ENCODE data around the gene MAPK1. TPM values are rescaled to one million over a fixed set of nuclear protein-coding genes. Genes with fewer than 3 reads are reported as not detected.
"Not testable (repeated sequence)": the region's sequence is repeated elsewhere in the genome, so short reads cannot be mapped to it uniquely, and the experiment has no call there.

The MAPK1 gene
- total and polyA plus RNA-seq, 4 experiments from 2014 or later, result 73.8 to 117 (median 97.6) TPM

DNA sequence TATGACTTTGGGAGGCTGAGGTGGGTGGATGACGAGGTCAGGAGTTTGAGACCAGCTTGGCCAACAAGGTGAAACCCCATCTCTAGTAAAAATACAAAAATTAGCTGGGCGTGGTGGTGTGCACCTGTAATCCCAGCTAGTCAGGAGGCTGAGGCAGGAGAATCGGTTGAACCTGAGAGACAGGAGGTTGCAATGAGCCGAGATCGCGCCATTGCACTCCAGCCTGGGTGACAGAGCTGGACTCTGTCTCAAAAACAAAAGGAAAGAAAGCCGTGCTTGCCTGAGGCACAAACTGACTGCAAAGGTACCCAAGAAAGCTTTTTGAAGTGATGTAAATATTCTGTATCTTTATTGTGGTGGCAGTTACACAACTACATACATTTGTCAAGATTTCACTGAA, 42.5 kb downstream of the MAPK1 start:
- ChIA-PET CTCF (ENCODE audit: partially characterized antibody) (interaction anchor here (0.8 kb wide), 1 partner anchor 250 kb away, joined by 3 read pairs; no protein-coding TSS in a partner anchor), POLR2A (ENCODE audit: partially characterized antibody) (interaction anchor here (2.0 kb wide), 1 partner anchor 9 kb away, joined by 5 read pairs; no protein-coding TSS in a partner anchor)

DNA sequence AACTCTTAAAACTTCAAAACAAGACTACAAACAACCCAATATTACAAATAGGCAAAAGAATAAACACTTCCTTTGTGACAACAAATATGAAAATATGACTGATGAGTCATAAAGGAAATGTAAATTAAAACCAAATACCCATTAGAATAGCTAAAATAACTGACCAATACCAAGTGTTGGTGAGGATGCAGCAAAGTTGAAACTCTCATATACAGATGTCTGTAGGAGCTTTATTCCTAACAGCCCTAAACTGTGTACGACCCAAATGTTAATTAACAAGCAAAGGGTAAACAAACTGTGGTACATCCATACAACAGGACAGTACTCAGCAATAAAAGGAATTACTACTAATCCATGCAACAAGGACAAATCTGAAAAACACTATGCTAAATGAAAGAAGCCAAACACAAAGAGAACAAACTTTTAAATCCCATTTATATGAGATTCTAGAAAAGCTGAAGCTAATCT, 43.0 kb downstream of the MAPK1 start:
- Mint-ChIP-seq H3K4me1 (peaks cover 51 to 79% (median 64%) of the 10 kb centered on the region in 4 donors), H3K36me3 (no peaks in the 10 kb centered on the region), H3K27ac (peak overlapping the region; percentile 3 to 79 (median 42)), H3K27me3 (no peaks in the 10 kb centered on the region), H3K9me3 (no peaks in the 10 kb centered on the region), H3K4me3 (peak overlapping the region in 3 of 8 donors; percentile 28 to 51 (median 32))
- Histone ChIP-seq H3K9me3 (ENCODE audit: control insufficient read depth in 1 of 2, low read length in 2 of 2) (no peaks in the 10 kb centered on the region), H3K4me1 (ENCODE audit: insufficient read depth, low read length) (peaks cover 67% of the 10 kb centered on the region), H3K4me3 (ENCODE audit: low read length in 2 of 2) (no peak overlapping the region), H3K27me3 (ENCODE audit: insufficient read depth, low read length) (no peaks in the 10 kb centered on the region), H3K27ac (ENCODE audit: low read depth, low read length) (no peak overlapping the region), H3K36me3 (ENCODE audit: insufficient read depth, low read length) (no peaks in the 10 kb centered on the region)
- ChIA-PET POLR2A (ENCODE audit: partially characterized antibody) (interaction anchor here (2.0 kb wide), 1 partner anchor 10 kb away, joined by 5 read pairs; no protein-coding TSS in a partner anchor), CTCF (ENCODE audit: partially characterized antibody) (no interaction called here)
- intact Hi-C loops (cut with micrococcal nuclease), result no loop called here
- no peak for DNase-seq

More for the DNA sequence above, 42.5 kb downstream of the MAPK1 start:
- H3K9me3 Mint-ChIP-seq; intact Hi-C loops (cut with micrococcal nuclease); H3K27ac ChIP-seq (ENCODE audit: low read depth, low read length); H3K36me3 Mint-ChIP-seq; DNase-seq; H3K9me3 ChIP-seq (ENCODE audit: control insufficient read depth in 1 of 2, low read length in 2 of 2); H3K27me3 Mint-ChIP-seq; H3K36me3 ChIP-seq (ENCODE audit: insufficient read depth, low read length); H3K27me3 ChIP-seq (ENCODE audit: insufficient read depth, low read length); H3K4me3 ChIP-seq (ENCODE audit: low read length in 2 of 2): not testable (repeated sequence)
- Mint-ChIP-seq H3K4me1 (peaks cover 53 to 81% (median 66%) of the 10 kb centered on the region in 4 donors), H3K27ac (peak overlapping the region; percentile 3 to 69 (median 42)), H3K4me3 (peak overlapping the region in 2 of 8 donors; percentile 4 to 11)
- peaks cover 63% of the 10 kb centered on the region for H3K4me1 ChIP-seq (ENCODE audit: insufficient read depth, low read length)

DNA sequence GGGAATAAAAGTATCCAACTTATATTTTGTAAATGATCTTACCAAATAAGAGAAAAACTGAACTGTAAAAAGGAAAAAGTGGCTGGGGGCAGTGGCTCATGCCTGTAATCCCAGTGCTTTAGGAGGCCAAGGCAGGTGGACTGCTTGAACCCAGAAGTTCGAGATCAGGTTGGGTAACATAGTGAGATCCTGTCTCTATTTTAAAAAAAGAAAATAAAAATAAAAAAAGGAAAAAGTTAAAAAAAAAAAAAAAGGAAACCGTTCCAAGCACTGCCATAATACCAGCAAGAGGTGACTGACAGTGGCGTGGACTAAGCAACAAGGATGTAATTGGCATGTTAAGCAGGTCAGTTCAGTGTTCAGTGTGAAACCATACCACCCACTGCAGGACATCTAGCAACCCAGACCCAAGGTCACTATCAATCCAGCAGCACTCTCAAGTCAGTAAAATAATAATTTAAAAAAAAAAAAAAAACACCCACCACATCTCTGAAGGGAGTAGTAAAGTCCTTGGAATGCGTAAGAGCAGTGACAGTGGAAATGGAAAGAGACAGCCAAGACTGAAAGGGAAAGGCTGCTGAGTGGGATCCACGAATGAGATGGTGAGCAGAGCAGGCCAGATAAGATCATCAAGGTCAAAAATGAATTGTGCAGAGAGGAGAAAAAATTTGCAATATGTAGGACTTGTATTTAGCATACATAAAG, 43.6 kb downstream of the MAPK1 start:
- Mint-ChIP-seq H3K4me1 (peaks cover 49 to 79% (median 64%) of the 10 kb centered on the region in 4 donors), H3K27me3 (no peaks in the 10 kb centered on the region)
- POLR2A ChIA-PET (ENCODE audit: partially characterized antibody), result interaction anchor here (2.0 kb wide), 1 partner anchor 11 kb away, joined by 5 read pairs; no protein-coding TSS in a partner anchor

DNA sequence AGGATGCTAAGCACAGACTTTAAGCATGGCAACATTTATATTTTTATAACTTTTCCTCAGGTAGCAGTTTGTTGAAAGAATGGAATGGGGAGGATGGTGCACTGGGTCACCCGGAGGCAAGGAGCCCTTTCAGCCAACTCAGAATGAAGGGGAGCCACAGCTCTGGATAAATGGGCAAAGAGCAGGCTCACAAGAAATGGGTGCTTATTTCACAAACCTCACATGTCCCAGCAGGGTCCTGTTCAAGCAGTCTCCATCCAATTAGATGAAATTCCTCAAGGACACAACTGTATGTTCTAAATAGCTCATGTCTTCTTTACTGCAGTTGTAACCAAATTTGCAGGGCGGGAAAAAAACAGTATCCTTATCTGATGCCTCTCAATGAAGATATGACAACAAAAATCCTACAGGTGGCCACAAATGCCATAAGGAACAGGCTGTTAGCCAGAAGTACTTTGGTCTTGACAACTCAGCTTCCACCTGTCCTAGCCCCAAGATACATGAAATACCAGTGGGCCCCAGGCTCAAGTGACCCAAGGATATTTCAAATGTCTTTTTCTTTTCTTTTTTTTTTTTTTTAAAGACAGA, 48.2 kb downstream of the MAPK1 start:
- no peaks in the 10 kb centered on the region for H3K36me3 ChIP-seq (ENCODE audit: insufficient read depth, low read length)
- intact Hi-C loops (cut with micrococcal nuclease), result no loop called here
- no peaks in the 10 kb centered on the region for H3K27me3 Mint-ChIP-seq
- ChIA-PET CTCF (ENCODE audit: partially characterized antibody) (no interaction called here), POLR2A (ENCODE audit: partially characterized antibody) (no interaction called here)
- H3K4me3 Mint-ChIP-seq, result peak overlapping the region in 3 of 8 donors; percentile 42 to 88 (median 79)
- H3K27ac ChIP-seq (ENCODE audit: low read depth, low read length), result no peak overlapping the region
- no peaks in the 10 kb centered on the region for H3K9me3 ChIP-seq (ENCODE audit: control insufficient read depth in 1 of 2, low read length in 2 of 2)
- peak overlapping the region; percentile 95 to 99 (median 97) for H3K27ac Mint-ChIP-seq
- no peak for DNase-seq
- H3K4me1 ChIP-seq (ENCODE audit: insufficient read depth, low read length), result peaks cover 64% of the 10 kb centered on the region
- H3K4me3 ChIP-seq (ENCODE audit: low read length in 2 of 2), result no peak overlapping the region
- H3K27me3 ChIP-seq (ENCODE audit: insufficient read depth, low read length), result no peaks in the 10 kb centered on the region
- peaks cover 0 to 5% of the 10 kb centered on the region in 2 donors for H3K36me3 Mint-ChIP-seq
- no peaks in the 10 kb centered on the region for H3K9me3 Mint-ChIP-seq
- peaks cover 47 to 73% (median 61%) of the 10 kb centered on the region in 4 donors for H3K4me1 Mint-ChIP-seq

More for the DNA sequence above, 43.6 kb downstream of the MAPK1 start:
- Mint-ChIP-seq H3K4me3 (peak overlapping the region in 4 of 8 donors; percentile 13 to 51 (median 30)), H3K36me3 (no peaks in the 10 kb centered on the region), H3K9me3 (no peaks in the 10 kb centered on the region), H3K27ac (peak overlapping the region in 5 of 7 donors; percentile 3 to 85 (median 67))
- intact Hi-C loops (cut with micrococcal nuclease), result no loop called here
- Histone ChIP-seq H3K4me1 (ENCODE audit: insufficient read depth, low read length) (peaks cover 72% of the 10 kb centered on the region), H3K27me3 (ENCODE audit: insufficient read depth, low read length) (no peaks in the 10 kb centered on the region), H3K36me3 (ENCODE audit: insufficient read depth, low read length) (no peaks in the 10 kb centered on the region), H3K9me3 (ENCODE audit: control insufficient read depth in 1 of 2, low read length in 2 of 2) (no peaks in the 10 kb centered on the region), H3K4me3 (ENCODE audit: low read length in 2 of 2) (no peak overlapping the region), H3K27ac (ENCODE audit: low read depth, low read length) (no peak overlapping the region)
- no peak for DNase-seq
- CTCF ChIA-PET (ENCODE audit: partially characterized antibody), result no interaction called here

DNA sequence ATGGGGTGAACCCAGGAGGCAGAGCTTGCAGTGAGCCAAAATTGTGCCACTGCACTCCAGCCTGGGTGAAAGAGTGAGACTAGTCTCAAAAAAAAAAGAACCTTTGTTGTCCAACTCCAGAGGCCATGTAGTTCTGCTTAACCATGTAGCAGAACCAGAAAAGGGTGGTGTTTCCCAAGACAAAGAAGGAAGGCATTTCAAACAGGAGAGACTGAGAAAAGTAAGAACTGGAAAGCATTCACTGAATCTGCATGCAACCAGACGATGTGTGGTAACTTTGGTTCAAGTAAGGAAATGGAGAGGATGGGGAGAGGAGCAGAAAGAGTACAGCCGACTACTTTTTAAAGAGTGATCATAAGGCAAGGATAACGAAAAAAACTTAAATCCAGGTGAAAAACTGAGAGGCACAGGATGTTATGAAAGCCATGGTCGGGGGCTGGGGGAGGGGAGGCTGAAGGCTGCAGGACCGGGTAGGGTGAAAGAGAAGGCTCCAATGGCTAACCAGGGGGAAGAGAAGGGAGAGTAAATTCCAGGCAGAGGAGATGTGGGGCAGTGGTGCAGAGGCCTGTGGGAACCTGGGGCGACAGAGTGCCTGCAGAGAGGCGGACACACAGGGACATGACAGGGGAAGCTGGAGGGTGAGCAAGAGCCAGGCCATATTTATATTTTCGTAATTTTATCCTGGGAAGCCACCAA, 48.8 kb downstream of the MAPK1 start:
- peaks cover 58% of the 10 kb centered on the region for H3K4me1 ChIP-seq (ENCODE audit: insufficient read depth, low read length)
- peak overlapping the region; percentile 95 to 99 (median 97) for H3K27ac Mint-ChIP-seq
- H3K9me3 Mint-ChIP-seq, result no peaks in the 10 kb centered on the region
- H3K27me3 ChIP-seq (ENCODE audit: insufficient read depth, low read length), result no peaks in the 10 kb centered on the region
- H3K4me3 ChIP-seq (ENCODE audit: low read length in 2 of 2), result no peak overlapping the region
- H3K27ac ChIP-seq (ENCODE audit: low read depth, low read length), result peak overlapping the region; percentile 85
- H3K4me1 Mint-ChIP-seq, result peaks cover 49 to 74% (median 61%) of the 10 kb centered on the region in 4 donors
- DNase-seq, result no peak
- H3K4me3 Mint-ChIP-seq, result peak overlapping the region; percentile 10 to 88 (median 32)
- H3K27me3 Mint-ChIP-seq, result no peaks in the 10 kb centered on the region
- ChIA-PET CTCF (ENCODE audit: partially characterized antibody) (no interaction called here), POLR2A (ENCODE audit: partially characterized antibody) (interaction anchor here (1.6 kb wide), 1 partner anchor 52 kb away, joined by 4 read pairs; no protein-coding TSS in a partner anchor)
- intact Hi-C loops (cut with micrococcal nuclease), result no loop called here
- H3K9me3 ChIP-seq (ENCODE audit: control insufficient read depth in 1 of 2, low read length in 2 of 2), result no peaks in the 10 kb centered on the region
- no peaks in the 10 kb centered on the region for H3K36me3 ChIP-seq (ENCODE audit: insufficient read depth, low read length)
- H3K36me3 Mint-ChIP-seq, result peaks cover 4 to 5% of the 10 kb centered on the region in 2 donors

DNA sequence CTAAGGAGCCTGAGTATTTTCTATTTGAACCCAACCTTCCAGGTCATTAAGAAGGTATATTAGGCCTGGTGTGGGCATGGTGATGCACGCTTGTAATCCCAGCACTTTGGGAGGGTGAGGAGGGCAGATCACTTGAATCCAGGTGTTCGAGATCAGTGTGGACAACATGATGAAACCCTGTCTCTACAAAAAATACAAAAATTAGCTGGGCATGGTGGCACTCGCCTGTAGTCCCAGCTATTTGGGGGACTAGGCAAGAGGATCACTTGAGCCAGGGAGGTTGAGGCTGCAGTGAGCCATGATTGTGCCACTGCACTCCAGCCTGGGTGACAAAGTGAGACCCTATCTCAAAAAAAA, 50.0 kb downstream of the MAPK1 start:
- DNase-seq; H3K27me3 Mint-ChIP-seq; intact Hi-C loops (cut with micrococcal nuclease); H3K9me3 ChIP-seq (ENCODE audit: control insufficient read depth in 1 of 2, low read length in 2 of 2); H3K27me3 ChIP-seq (ENCODE audit: insufficient read depth, low read length); H3K36me3 ChIP-seq (ENCODE audit: insufficient read depth, low read length); H3K36me3 Mint-ChIP-seq; CTCF ChIA-PET (ENCODE audit: partially characterized antibody); H3K9me3 Mint-ChIP-seq: not testable (repeated sequence)
- peaks cover 49 to 73% (median 63%) of the 10 kb centered on the region in 4 donors for H3K4me1 Mint-ChIP-seq
- Histone ChIP-seq H3K4me1 (ENCODE audit: insufficient read depth, low read length) (peaks cover 57% of the 10 kb centered on the region), H3K27ac (ENCODE audit: low read depth, low read length) (peak overlapping the region; percentile 85), H3K4me3 (ENCODE audit: low read length in 2 of 2) (peak overlapping the region in 1 of 2 donors; percentile 16)
- H3K27ac Mint-ChIP-seq, result peak overlapping the region; percentile 95 to 99 (median 97)
- POLR2A ChIA-PET (ENCODE audit: partially characterized antibody), result interaction anchor here (0.7 to 1.6 kb wide), 5 partner anchors 29 to 81 kb away, joined by 3 to 12 read pairs (median 4); partner anchors contain the start of genes MAPK1 and YPEL1
- H3K4me3 Mint-ChIP-seq, result peak overlapping the region; percentile 50 to 89 (median 80)
